Epithelial cell of esophagus (primary cell): ENCODE results near the gene BCAR3.

ENCODE experiments used
- DNase-seq: peaks from one replicate; pipeline ENCODE4 v3.0.0; 2010; ENCODE audit warnings: low read depth
- H3K4me3 ChIP-seq: 2 replicates; pipeline ENCODE4 v1.5.1; 2011; ENCODE audit warnings: mild to moderate bottlenecking, low read length, control low read depth
- TF ChIP-seq, protein P1 (sequence below): IDR thresholded peaks from 2 replicates; pipeline ENCODE4 v1.5.1; 2011; ENCODE audit warnings: low read depth, mild to moderate bottlenecking, low read length, control low read depth, inconsistent platforms; ENCODE audit not compliant: insufficient read depth; ENCODE audit errors: missing control alignments

The BCAR3 gene

DNA sequence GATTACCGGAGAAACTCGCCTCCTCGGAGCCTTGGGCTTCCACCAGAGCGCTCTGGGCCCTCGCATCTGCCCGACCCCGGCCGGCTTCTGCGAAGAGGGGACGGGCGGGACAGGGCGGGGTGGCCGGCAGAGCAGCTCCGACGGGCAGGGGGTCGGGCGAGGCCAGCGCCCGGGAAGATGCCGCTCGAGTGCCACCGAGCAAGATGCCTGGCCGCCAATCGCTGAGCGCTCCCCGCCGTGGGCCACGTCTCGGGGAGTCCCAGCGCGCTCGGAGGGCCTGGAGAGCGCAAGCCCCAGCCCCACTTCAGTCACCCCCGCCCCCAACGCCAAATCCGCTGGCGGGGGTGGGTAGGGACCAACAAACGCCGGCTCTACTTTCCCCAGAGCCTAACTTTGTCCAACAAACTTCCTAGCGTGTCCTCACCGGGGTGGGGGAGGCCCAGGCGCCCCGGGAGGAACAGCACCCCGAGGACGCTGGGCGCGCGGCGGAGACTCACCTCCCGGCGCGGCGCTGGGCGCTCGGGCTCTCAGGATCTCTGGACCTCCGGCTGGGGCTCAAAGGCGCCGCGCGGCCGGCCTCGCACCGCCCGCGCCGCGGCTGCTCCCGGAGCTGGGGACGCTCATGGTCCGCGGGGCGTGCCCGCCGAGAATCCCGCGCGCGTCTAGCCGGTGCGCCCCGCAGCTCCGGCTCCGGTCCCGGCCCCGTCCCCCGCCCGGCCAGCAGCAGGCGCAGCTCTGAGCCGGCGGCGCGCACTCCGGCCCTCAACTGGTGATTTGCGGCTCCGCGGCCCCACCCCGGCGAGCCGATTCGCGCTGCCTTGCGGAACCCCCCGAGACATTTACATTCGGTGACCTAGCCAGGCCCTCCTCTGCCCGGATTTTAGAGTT lies at the start of gene BCAR3:
TSS of gene BCAR3 (minus strand) at position 737 of the 888 bp plus-strand sequence. CDS start 6,907 bp downstream, outside the sequence.
- DNase-seq: peak; percentile 84
- TF ChIP-seq, protein P1, sequence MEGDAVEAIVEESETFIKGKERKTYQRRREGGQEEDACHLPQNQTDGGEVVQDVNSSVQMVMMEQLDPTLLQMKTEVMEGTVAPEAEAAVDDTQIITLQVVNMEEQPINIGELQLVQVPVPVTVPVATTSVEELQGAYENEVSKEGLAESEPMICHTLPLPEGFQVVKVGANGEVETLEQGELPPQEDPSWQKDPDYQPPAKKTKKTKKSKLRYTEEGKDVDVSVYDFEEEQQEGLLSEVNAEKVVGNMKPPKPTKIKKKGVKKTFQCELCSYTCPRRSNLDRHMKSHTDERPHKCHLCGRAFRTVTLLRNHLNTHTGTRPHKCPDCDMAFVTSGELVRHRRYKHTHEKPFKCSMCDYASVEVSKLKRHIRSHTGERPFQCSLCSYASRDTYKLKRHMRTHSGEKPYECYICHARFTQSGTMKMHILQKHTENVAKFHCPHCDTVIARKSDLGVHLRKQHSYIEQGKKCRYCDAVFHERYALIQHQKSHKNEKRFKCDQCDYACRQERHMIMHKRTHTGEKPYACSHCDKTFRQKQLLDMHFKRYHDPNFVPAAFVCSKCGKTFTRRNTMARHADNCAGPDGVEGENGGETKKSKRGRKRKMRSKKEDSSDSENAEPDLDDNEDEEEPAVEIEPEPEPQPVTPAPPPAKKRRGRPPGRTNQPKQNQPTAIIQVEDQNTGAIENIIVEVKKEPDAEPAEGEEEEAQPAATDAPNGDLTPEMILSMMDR: peak; percentile 10

DNA sequence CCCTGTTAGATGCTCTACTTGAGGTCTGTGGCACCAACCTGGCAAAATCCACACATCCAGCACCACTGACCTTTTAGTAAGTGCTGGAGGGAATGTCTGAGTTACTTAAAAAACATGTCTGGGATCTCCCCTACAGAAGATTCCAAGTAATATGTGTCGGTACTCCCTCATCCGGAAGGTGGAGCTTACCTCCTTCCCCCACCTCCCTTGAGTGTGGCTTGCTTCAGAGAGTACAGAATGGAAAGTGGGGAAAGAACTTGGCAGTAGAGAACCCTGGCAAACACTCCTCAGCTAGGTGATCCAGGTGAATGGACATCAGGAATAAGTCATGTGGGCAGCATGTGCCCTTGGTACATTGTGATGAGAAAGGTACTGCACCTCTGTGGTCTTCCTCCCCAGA lies 49.0 kb upstream of the BCAR3 start:
- TF ChIP-seq, protein P1: no peak
- no peak for DNase-seq
- no peak overlapping the region for H3K4me3 ChIP-seq

More for the DNA sequence above, at the start of gene BCAR3:
- H3K4me3 ChIP-seq: peak within 1 kb of the TSS; percentile 77

DNA sequence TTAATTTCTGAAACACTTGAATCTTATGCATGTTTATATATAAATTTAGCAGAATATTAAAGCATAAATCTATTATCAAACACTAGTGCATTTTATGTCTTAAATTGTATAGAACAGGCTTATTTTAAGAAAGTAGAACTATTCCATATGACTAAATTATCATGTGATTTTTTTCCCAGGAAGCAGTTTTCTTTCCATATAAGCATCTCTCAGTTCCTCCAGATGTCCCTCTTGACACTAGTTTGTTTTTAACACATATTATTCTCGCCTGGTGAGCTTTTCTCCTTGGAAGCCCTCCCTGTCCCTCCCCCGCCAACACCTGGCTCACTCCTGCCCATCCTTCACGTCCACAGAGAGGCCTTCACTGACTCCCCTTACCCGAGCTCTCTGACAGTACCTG lies 48.3 kb upstream of the BCAR3 start:
- no peak overlapping the region for H3K4me3 ChIP-seq
- DNase-seq: no peak
- TF ChIP-seq, protein P1: no peak

DNA sequence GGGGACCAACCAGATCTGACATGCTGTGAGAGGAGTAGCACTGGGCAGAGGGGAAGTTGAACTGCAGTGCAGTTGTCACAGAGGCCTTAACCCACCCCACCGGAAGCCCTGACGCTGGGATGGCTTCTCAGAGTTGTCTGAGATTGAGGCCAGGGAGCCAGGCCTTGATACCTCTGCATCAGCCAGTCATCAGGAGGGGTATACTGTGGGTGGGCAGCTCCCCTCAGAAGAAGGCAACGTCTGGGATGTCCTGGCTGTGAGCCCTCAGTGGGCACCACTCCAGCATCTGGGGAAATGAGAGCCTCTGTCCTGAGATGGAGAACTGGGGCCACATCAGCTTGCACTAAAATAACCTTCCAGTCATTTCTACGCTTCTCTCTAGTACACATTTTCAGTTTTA lies 47.9 kb upstream of the BCAR3 start:
- TF ChIP-seq, protein P1: no peak
- H3K4me3 ChIP-seq: no peak overlapping the region
- no peak for DNase-seq

DNA sequence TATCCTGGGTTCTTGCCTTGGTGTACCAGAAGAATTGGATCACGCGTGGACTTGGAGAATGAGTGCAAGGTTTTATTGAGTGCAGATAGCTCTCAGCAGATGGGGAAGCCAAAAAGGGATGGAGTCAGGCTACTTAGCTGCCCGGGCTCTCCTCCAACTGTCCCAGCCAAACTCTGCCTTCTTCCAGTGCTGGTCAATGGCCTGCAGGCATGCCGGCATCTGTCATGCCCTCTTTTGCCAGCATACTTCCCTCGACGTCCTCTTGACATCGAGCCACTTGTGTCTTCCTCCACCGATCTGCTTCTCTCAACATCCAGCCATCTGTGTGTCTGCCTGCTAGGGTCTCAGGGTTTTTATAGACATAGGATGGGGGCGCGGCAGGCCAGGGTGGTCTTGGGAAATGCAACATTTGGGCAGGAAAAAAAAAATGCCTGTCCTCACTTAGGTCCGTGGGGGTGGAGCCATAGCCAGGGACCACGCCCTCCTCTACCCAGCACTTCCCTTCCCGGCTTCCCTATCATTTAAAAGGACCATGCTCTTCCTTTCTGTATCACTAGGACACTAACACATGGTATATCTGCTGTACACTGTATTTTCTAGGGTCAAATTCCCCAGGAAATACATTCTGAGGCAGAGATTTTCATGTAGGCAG lies 47.0 kb upstream of the BCAR3 start:
- no peak overlapping the region for H3K4me3 ChIP-seq
- no peak for DNase-seq
- TF ChIP-seq, protein P1: no peak

DNA sequence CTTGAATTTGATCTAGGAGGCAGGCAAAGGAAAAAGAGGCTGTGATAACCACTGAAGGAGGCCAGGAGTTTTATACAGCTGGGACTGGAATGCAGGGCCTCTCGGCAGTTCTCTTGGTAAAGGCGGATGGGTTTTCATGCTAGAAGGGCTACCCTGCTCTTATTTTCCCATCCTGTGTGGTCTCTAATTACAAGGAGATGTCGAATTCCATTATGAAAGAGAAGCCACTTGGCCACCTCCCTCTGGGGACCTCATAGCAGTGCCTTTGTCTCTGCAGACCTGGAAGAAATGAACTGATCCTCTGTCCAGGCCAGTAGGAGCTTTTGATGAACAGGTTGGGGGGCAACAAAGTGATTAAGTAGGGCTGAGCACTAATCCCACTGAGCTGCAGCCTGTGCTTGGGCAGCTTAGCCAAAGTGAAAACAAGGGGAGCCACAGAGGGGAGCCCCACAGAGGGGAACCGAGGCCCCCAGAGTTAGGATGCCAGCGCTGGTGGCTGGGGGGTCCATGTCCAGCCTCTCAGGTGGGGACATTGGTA lies 42.2 kb upstream of the BCAR3 start:
- H3K4me3 ChIP-seq: no peak overlapping the region
- no peak for DNase-seq
- TF ChIP-seq, protein P1: no peak
